Ishikawa (cell line): ENCODE results near the gene NFIX.

Experiments
- CEBPB ChIP-seq: IDR thresholded peaks from 2 replicates; pipeline ENCODE4 v1.6.1; 2012
- CREB1 ChIP-seq: IDR thresholded peaks from 2 replicates; pipeline ENCODE4 v1.6.1; 2012; ENCODE audit warnings: low read depth
- EGR1 ChIP-seq: IDR thresholded peaks from 2 replicates; pipeline ENCODE4 v1.6.1; 2012
- EP300 ChIP-seq: IDR thresholded peaks from 2 replicates; pipeline ENCODE4 v1.6.1; 2012; ENCODE audit warnings: borderline replicate concordance
- FOXM1 ChIP-seq: IDR thresholded peaks from 2 replicates; pipeline ENCODE4 v1.6.1; 2012; ENCODE audit warnings: low read depth, borderline replicate concordance
- NFIC ChIP-seq: IDR thresholded peaks from 2 replicates; pipeline ENCODE4 v1.6.1; 2012
- RAD21 ChIP-seq: IDR thresholded peaks from 2 replicates; pipeline ENCODE4 v1.6.1; 2012; ENCODE audit warnings: low read depth
- REST ChIP-seq: IDR thresholded peaks from 2 replicates; pipeline ENCODE4 v1.6.1; 2012; ENCODE audit warnings: low read depth, mild to moderate bottlenecking
- TAF1 ChIP-seq: IDR thresholded peaks from 2 replicates; pipeline ENCODE4 v1.6.1; 2012; ENCODE audit warnings: low read depth, mild to moderate bottlenecking
- TCF12 ChIP-seq: IDR thresholded peaks from 2 replicates; pipeline ENCODE4 v1.6.1; 2012; ENCODE audit warnings: low read depth
- TEAD4 ChIP-seq: IDR thresholded peaks from 2 replicates; pipeline ENCODE4 v1.6.1; 2012
- YY1 ChIP-seq: IDR thresholded peaks from 2 replicates; pipeline ENCODE4 v1.6.1; 2012; ENCODE audit warnings: low read depth
- ZBTB7A ChIP-seq: IDR thresholded peaks from 2 replicates; pipeline ENCODE4 v1.6.1; 2012; ENCODE audit warnings: low read depth
- TF ChIP-seq, protein P1 (sequence below): IDR thresholded peaks from 2 replicates; pipeline ENCODE4 v1.6.1; 2012
- TF ChIP-seq, protein P2 (sequence below): IDR thresholded peaks from 2 replicates; pipeline ENCODE4 v1.6.1; 2012

NFIX gene

GRCh38 chr19:13121551-13122274 lies 126.4 kb downstream of the NFIX start:
- TF ChIP-seq EP300 = no peak
- TF ChIP-seq FOXM1 = no peak
- TF ChIP-seq, protein P1, sequence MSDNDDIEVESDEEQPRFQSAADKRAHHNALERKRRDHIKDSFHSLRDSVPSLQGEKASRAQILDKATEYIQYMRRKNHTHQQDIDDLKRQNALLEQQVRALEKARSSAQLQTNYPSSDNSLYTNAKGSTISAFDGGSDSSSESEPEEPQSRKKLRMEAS = no peak
- TF ChIP-seq ZBTB7A = no peak
- TF ChIP-seq TEAD4 = no peak
- no peak for TF ChIP-seq EGR1
- no peak for TF ChIP-seq NFIC
- no peak for TF ChIP-seq TCF12
- TF ChIP-seq, protein P2, sequence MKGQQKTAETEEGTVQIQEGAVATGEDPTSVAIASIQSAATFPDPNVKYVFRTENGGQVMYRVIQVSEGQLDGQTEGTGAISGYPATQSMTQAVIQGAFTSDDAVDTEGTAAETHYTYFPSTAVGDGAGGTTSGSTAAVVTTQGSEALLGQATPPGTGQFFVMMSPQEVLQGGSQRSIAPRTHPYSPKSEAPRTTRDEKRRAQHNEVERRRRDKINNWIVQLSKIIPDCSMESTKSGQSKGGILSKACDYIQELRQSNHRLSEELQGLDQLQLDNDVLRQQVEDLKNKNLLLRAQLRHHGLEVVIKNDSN = no peak
- TF ChIP-seq CEBPB = no peak
- TF ChIP-seq RAD21 = no peak
- TF ChIP-seq REST = no peak

DNA sequence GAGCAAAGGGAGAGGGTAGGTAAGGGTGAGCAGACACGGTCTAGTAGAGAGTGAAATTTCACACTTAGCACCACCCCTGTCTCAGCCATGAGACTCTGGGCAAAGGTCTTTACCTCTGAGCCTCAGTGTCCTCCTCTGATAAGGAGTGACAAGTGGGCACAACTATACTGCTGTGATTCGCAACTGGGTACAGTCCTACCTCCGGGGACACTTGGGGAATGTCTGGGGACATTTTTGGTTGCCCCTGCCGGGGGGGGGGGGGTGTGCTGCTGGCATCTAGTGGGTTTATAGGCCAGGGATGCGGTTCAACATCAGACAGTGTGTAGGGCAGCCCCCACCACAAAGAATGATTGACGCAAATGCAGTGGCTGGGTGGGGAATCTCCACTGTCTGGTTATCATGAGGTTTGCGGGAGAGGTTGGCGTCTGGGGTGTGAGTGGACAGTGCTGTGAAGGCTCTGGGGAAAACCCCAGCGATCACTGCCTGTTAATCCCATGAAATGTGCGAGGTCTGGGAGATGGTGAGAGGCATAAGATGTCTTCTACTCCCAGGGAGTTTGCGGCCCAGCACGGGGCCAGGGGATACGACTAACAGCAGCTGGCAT lies 127.1 kb downstream of the NFIX start:
- TF ChIP-seq TCF12 (no peak), NFIC (no peak), CREB1 (no peak), EGR1 (no peak)

- TF ChIP-seq RAD21 (no peak), TAF1 (no peak), TCF12 (no peak), TEAD4 (no peak), REST (no peak), YY1 (no peak), CREB1 (no peak), CEBPB (no peak), EP300 (no peak), NFIC (no peak), EGR1 (no peak), ZBTB7A (no peak), FOXM1 (no peak)
- TF ChIP-seq, protein P2 = no peak
- TF ChIP-seq, protein P1 = no peak
These were observed 128.0 kb downstream of the NFIX start for GRCh38 chr19:13122980-13123957.

GRCh38 chr19:13127051-13127450 lies 131.8 kb downstream of the NFIX start:
- TF ChIP-seq TCF12 = no peak
- no peak for TF ChIP-seq FOXM1
- no peak for TF ChIP-seq CREB1
- TF ChIP-seq YY1 = no peak
- TF ChIP-seq, protein P1 = no peak
- TF ChIP-seq CEBPB = no peak
- no peak for TF ChIP-seq ZBTB7A
- TF ChIP-seq, protein P2 = no peak
- TF ChIP-seq TEAD4 = no peak
- no peak for TF ChIP-seq EGR1
- TF ChIP-seq RAD21 = no peak
- TF ChIP-seq EP300 = no peak
- no peak for TF ChIP-seq TAF1
- no peak for TF ChIP-seq NFIC
- TF ChIP-seq REST = no peak
